SK-N-MC (cell line): ENCODE data around the gene ADISSP.

Source experiments
- EZH2 ChIP-seq: fragments of 200-600 bp; sonication (generic); IDR thresholded peaks from one replicate; pipeline ENCODE4 v1.6.1; 2017; ENCODE audit warnings: antibody characterized with exemption
- FOXP2 ChIP-seq: optimal IDR thresholded peaks from 2 replicates; pipeline ENCODE3; 2011; ENCODE audit warnings: mild to moderate bottlenecking, moderate library complexity; ENCODE audit not compliant: insufficient read depth; ENCODE audit errors: extremely low read length, control extremely low read depth
- POLR2AphosphoS5 ChIP-seq: IDR thresholded peaks from 2 replicates; pipeline ENCODE4 v1.6.1; 2012; ENCODE audit warnings: mild to moderate bottlenecking, low read depth, low read length, borderline replicate concordance

DNA sequence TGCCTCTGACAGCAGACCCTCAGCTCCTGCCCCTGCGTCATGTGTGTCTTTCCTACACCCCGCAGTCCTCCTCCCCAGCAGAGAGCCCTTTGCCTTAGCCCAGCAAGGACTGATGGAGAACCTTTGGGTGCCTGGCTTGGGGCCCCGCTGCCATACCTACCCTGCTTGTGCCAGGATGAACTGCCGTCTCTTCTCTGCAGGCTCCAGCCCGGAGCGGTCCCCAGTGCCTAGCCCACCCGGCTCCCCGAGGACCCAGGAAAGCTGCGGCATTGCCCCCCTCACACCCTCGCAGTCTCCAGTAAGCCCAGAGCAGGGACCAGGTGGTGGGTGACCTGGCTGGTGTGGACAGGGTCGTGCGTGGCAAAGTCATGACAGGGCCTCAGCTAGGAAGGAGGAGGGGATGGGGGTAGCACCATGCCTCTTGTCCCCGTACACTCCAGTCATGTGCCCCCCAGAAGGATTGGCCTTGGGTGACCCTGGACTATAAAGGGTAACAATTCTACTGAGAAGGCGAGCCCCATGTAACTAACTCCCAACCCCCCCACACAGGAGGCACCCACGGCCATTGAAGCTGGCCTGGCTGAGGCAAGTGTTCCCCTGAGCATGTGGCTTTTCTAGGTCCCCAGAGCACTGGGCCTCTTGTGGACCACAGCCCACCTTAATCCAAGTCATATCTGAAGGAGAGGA, 26.8 kb downstream of the ADISSP start:
- no peak for TF ChIP-seq EZH2
- no peak for TF ChIP-seq POLR2AphosphoS5
- no peak for TF ChIP-seq FOXP2
